IMR-90 (cell line): ENCODE measurements around the gene CDKAL1. TPM values are rescaled to one million over a fixed set of nuclear protein-coding genes. Genes with fewer than 3 reads are reported as not detected.

Source experiments
- ATAC-seq: fragments of 200-7000 bp; cut with Tn5 transposase; 2 replicates; pipeline ENCODE4 v1.9.1; 2020; ENCODE audit warnings: low read depth, mild to moderate bottlenecking, moderate library complexity
- Bru-seq: library from RNA; stranded (reverse); fragments of 400-500 nt; gene quantifications from one replicate; lab custom pipeline; 2021; lab: Mats Ljungman, UMichigan
- BruChase-seq, 2 experiments: library from RNA; stranded (reverse); fragments of 400-500 nt; gene quantifications; one replicate each; lab custom pipeline; 2021; lab: Mats Ljungman, UMichigan
- BruUV-seq: library from RNA; stranded (reverse); fragments of 400-500 nt; replicated peaks from 2 replicates; lab custom pipeline; 2021; lab: Mats Ljungman, UMichigan
- CTCF ChIA-PET: fragments of 300-600 bp; formaldehyde crosslinking; extraction: SDS; loops from one replicate; lab custom pipeline; 2021; ENCODE audit warnings: antibody characterized with exemption; lab: Yijun Ruan, JAX
- POLR2A ChIA-PET: fragments of 300-600 bp; sonication (Branson Sonifier 250); formaldehyde crosslinking; loops from one replicate; lab custom pipeline; 2022; ENCODE audit warnings: antibody characterized with exemption; ENCODE audit not compliant: unreplicated experiment; lab: Charles Lee
- DNase-seq: peaks from one replicate; pipeline ENCODE4 v3.0.0; 2013
- H2AFZ ChIP-seq: replicated peaks from 2 replicates; pipeline ENCODE3; 2013; ENCODE audit warnings: low read length, mild to moderate bottlenecking; ENCODE audit not compliant: poor library complexity
- H2AK5ac ChIP-seq: 2 replicates; pipeline ENCODE4 v1.6.1; 2013; ENCODE audit warnings: low read depth, low read length, inconsistent platforms
- H2AK9ac ChIP-seq: replicated peaks from 2 replicates; pipeline ENCODE3; 2013; ENCODE audit warnings: mild to moderate bottlenecking, low read depth, low read length, moderate library complexity; ENCODE audit not compliant: poor library complexity
- H2BK120ac ChIP-seq: 2 replicates; pipeline ENCODE4 v1.6.1; 2013; ENCODE audit warnings: low read depth, low read length, inconsistent platforms
- H2BK15ac ChIP-seq: 3 replicates; pipeline ENCODE4 v1.6.1; 2013; ENCODE audit warnings: low read depth, low read length, inconsistent platforms
- H2BK20ac ChIP-seq: 2 replicates; pipeline ENCODE4 v1.6.1; 2013; ENCODE audit warnings: low read depth, mild to moderate bottlenecking, inconsistent platforms, low read length, moderate library complexity
- H2BK5ac ChIP-seq: 2 replicates; pipeline ENCODE4 v1.6.1; 2013; ENCODE audit warnings: mild to moderate bottlenecking, low read depth, low read length, inconsistent platforms; ENCODE audit not compliant: poor library complexity, severe bottlenecking
- H3K14ac ChIP-seq: replicated peaks from 2 replicates; pipeline ENCODE4 v1.6.1; 2013; ENCODE audit warnings: low read depth, low read length, inconsistent platforms
- H3K18ac ChIP-seq: 2 replicates; pipeline ENCODE4 v1.6.1; 2013; ENCODE audit warnings: low read depth, low read length, control low read depth
- H3K23ac ChIP-seq: 2 replicates; pipeline ENCODE4 v1.6.1; 2013; ENCODE audit warnings: low read depth, low read length, inconsistent platforms
- H3K27ac ChIP-seq: 2 replicates; pipeline ENCODE4 v1.5.1; 2013; ENCODE audit warnings: mild to moderate bottlenecking, control low read depth, low read length; ENCODE audit not compliant: insufficient read depth
- H3K27me3 ChIP-seq: 2 replicates; pipeline ENCODE4 v1.6.1; 2013; ENCODE audit warnings: low read length; ENCODE audit not compliant: control insufficient read depth, insufficient read depth
- H3K36me3 ChIP-seq: 2 replicates; pipeline ENCODE4 v1.6.1; 2013; ENCODE audit warnings: low read length, mixed read lengths; ENCODE audit not compliant: control insufficient read depth, insufficient read depth
- H3K4ac ChIP-seq: 2 replicates; pipeline ENCODE4 v1.6.1; 2013; ENCODE audit warnings: low read depth, low read length, inconsistent platforms
- H3K4me1 ChIP-seq: 2 replicates; pipeline ENCODE4 v1.6.1; 2013; ENCODE audit warnings: low read length, mixed read lengths; ENCODE audit not compliant: control insufficient read depth, insufficient read depth
- H3K4me2 ChIP-seq: 2 replicates; pipeline ENCODE4 v1.6.1; 2013; ENCODE audit warnings: low read depth, mild to moderate bottlenecking, control low read depth, low read length, moderate library complexity
- H3K4me3 ChIP-seq: 2 replicates; pipeline ENCODE4 v1.5.1; 2013; ENCODE audit warnings: low read depth, mild to moderate bottlenecking, control low read depth, low read length, moderate library complexity; ENCODE audit not compliant: insufficient read depth
- H3K56ac ChIP-seq: 2 replicates; pipeline ENCODE4 v1.6.1; 2013; ENCODE audit warnings: low read length, inconsistent platforms; ENCODE audit not compliant: insufficient read depth; ENCODE audit errors: extremely low read depth
- H3K79me1 ChIP-seq, 2 experiments: 2 replicates each; pipeline ENCODE4 v1.6.1; 2013; ENCODE audit warnings: low read length in 2 of 2, inconsistent platforms in 1 of 2, low read depth in 1 of 2
- H3K9ac ChIP-seq: 2 replicates; pipeline ENCODE4 v1.6.1; 2013; ENCODE audit warnings: low read depth, low read length, control low read depth
- H3K9me1 ChIP-seq: 2 replicates; pipeline ENCODE4 v1.6.1; 2013; ENCODE audit warnings: low read length, inconsistent platforms; ENCODE audit not compliant: insufficient read depth
- H3K9me3 ChIP-seq: 2 replicates; pipeline ENCODE4 v1.6.1; 2013; ENCODE audit warnings: low read length; ENCODE audit not compliant: control insufficient read depth, insufficient read depth
- H4K20me1 ChIP-seq: 2 replicates; pipeline ENCODE4 v1.6.1; 2013; ENCODE audit warnings: low read length, inconsistent platforms; ENCODE audit not compliant: insufficient read depth
- H4K5ac ChIP-seq: 2 replicates; pipeline ENCODE4 v1.6.1; 2013; ENCODE audit warnings: mild to moderate bottlenecking, low read depth, low read length, control low read depth
- H4K8ac ChIP-seq, 2 experiments: 2 replicates each; pipeline ENCODE4 v1.6.1; 2013; ENCODE audit warnings: low read depth in 2 of 2, low read length in 2 of 2, control low read depth in 1 of 2, inconsistent platforms in 1 of 2
- H4K91ac ChIP-seq: 2 replicates; pipeline ENCODE4 v1.6.1; 2013; ENCODE audit warnings: low read depth, low read length, inconsistent platforms; ENCODE audit not compliant: insufficient read depth
- CEBPB ChIP-seq: IDR thresholded peaks from 2 replicates; pipeline ENCODE4 v1.6.1; 2012; ENCODE audit warnings: low read depth, low read length, improper control_type of control experiment
- CHD1 ChIP-seq: IDR thresholded peaks from 2 replicates; pipeline ENCODE4 v1.6.1; 2012; ENCODE audit warnings: low read depth, low read length, improper control_type of control experiment
- POLR2A ChIP-seq: IDR thresholded peaks from 2 replicates; pipeline ENCODE4 v1.6.1; 2012; ENCODE audit warnings: mild to moderate bottlenecking, low read depth, low read length
- SMC3 ChIP-seq: fragments of 150-350 bp; IDR thresholded peaks from 2 replicates; pipeline ENCODE4 v1.6.1; 2016; ENCODE audit warnings: low read depth, mild to moderate bottlenecking, antibody characterized with exemption, low read length, moderate library complexity
- WGBS, 2 experiments: methylation state at CpG; one replicate each; pipeline versions ENCODE4 v1.1.5 to v1.1.7; 2013; ENCODE audit warnings: missing lambda C conversion rate in 2 of 2; ENCODE audit not compliant: insufficient read length in 1 of 2; ENCODE audit errors: extremely low coverage in 2 of 2; 5-methylcytosine and 5-hydroxymethylcytosine counted together
- dilution Hi-C: fragments of 300-500 bp; cut with HindIII; formaldehyde crosslinking; loops from one replicate; pipeline ENCODE4 v1.14.3; 2018; ENCODE audit warnings: low sequenced_read_pairs; ENCODE audit not compliant: unreplicated experiment
- in situ Hi-C: fragments of 300-500 bp; cut with MboI; formaldehyde crosslinking; loops from 3 replicates; pipeline ENCODE4 v1.14.3; 2019; ENCODE audit warnings: low sequenced_read_pairs, inconsistent platforms, mixed read lengths
- intact Hi-C: fragments of 100-400 bp; cut with micrococcal nuclease; formaldehyde crosslinking; loops from 2 replicates; pipeline ENCODE4 v1.10.0; 2022
- long read RNA-seq: library from polyadenylated mRNA; unstranded; transcript quantifications from one replicate; pipeline ENCODE4 v2.0.0, GENCODE V29; 2021; ENCODE audit not compliant: unreplicated experiment
- polyA plus RNA-seq, 3 experiments: library from polyadenylated mRNA; depleted of rRNA; stranded (reverse); fragments of >200 nt; gene quantifications; 2 replicates each; pipeline ENCODE4 v1.2.3, GENCODE V29; 2012; ENCODE audit warnings: low replicate concordance in 1 of 3
- total RNA-seq: library from RNA; depleted of rRNA; stranded (reverse); fragments of >200 nt; gene quantifications from 2 replicates; pipeline ENCODE4 v1.2.3, GENCODE V29; 2012; rRNA removed
- TF ChIP-seq, protein P1 (sequence below): conservative IDR thresholded peaks from 2 replicates; pipeline ENCODE4 v1.5.1; 2012; ENCODE audit warnings: mild to moderate bottlenecking, low read depth, low read length, improper control_type of control experiment

CDKAL1 gene
- total RNA-seq (13.1 and 17.5 TPM in 2 replicates), polyA plus RNA-seq (2012; rRNA removed) (3.1 and 3.7 TPM in 2 replicates), Bru-seq, nascent RNA (percentile 64 among the genes with signal in this experiment), BruChase-seq, experiment 1, labeled RNA remaining after a 6-hour chase (percentile 54 among the genes with signal in this experiment), BruChase-seq, experiment 2, labeled RNA remaining after a 2-hour chase (percentile 55 among the genes with signal in this experiment)
- polyA plus RNA-seq (2012; cell fraction: cytosol; rRNA removed) = 0.79 and 1.1 TPM in 2 replicates
- 0.50 and 4.1 TPM in 2 replicates for polyA plus RNA-seq (2012; cell fraction: nucleus; rRNA removed; ENCODE audit: low replicate concordance)
- long read RNA-seq, partial matches to known transcripts = 2 of 10 reads
- long read RNA-seq, other reads (novel, unspliced or antisense) = 4 of 10 reads

DNA sequence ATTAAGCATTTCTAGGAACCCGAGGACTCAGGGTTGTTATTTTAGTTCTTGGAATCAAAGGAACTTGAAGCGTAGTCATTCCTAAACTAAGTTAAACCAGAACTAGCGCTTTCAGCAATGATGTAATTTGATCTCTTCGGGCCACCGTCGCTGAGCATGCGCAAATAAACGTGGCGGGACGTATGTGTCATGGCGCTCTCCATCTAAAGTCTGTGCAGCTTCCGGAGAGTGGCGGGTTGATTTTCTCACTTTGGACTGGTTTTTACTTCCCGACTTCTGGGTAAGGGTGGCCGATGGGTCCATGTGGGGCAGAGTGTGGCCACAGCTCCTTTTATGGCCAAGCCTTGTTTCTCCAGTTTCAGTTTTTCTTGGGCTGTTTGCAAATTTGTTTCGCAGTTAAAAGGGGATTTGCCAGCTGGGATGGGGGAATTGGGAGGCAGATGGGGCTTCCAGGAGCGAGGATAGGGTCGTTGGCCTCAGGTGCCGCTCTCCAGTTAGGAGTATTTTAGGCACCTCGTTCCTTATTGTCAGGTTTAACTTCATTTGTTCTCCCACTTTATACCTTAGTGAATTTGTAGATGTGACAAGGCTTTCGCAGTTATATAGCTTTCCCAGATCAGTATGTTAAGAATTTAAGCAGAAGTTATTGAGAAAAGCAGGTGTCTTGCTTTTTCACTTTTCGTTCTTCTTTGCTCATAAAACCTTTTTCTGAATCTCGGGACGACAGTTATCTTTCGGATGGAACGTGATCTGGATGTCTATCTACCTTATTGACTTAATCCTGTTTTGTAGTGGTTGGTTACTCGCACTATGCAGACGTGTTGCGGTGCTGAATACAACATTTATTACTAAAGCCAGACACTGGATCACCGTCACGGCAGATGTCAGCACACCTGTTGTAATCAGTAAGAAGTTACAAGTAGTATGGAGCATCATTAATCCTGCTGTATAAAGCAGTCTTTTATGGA, at the start of gene CDKAL1:
Gene CDKAL1, plus strand, starts transcription at position 163 of the 968 bp plus-strand sequence. CDS start 11,894 bp downstream, outside the sequence.
- Histone ChIP-seq H2BK20ac (no peak within 1 kb of the TSS), H3K4me1 (0 out of 2 replicates have a peak, but pooled peaks cover 1% of the 10 kb centered on the region), H2BK120ac (peak within 1 kb of the TSS; percentile 77), H4K20me1 (no peaks in the 10 kb centered on the region), H3K4me2 (peak within 1 kb of the TSS; percentile 100), H2AFZ (peak within 1 kb of the TSS; percentile 95), H3K9me1 (no peaks in the 10 kb centered on the region), H4K5ac (peak within 1 kb of the TSS; percentile 97), H3K27ac (peak within 1 kb of the TSS; percentile 92), H3K4me3 (peak within 1 kb of the TSS; percentile 73), H2AK5ac (no peak within 1 kb of the TSS), H3K9ac (peak within 1 kb of the TSS; percentile 97), H3K79me1 (peaks cover 9 to 19% of the 10 kb centered on the region in 2 experiments; a peak in 3 of 4 replicates), H2BK15ac (peak within 1 kb of the TSS; percentile 48; the same call in 1 of the 3 replicates), H3K4ac (peak within 1 kb of the TSS; percentile 93), H2BK5ac (peak within 1 kb of the TSS; percentile 82), H3K27me3 (no peaks in the 10 kb centered on the region), H3K36me3 (no peaks in the 10 kb centered on the region), H4K8ac (peak within 1 kb of the TSS; percentile 88 to 98), H3K9me3 (no peaks in the 10 kb centered on the region), H3K14ac (peak within 1 kb of the TSS; percentile 98), H3K56ac (peak within 1 kb of the TSS; percentile 96), H2AK9ac (peak within 1 kb of the TSS; percentile 75), H3K23ac (peak within 1 kb of the TSS; percentile 86), H4K91ac (peak within 1 kb of the TSS; percentile 88), H3K18ac (peak within 1 kb of the TSS; percentile 40; the same call in 1 of the 2 replicates)
- 0% methylated on average over 11 of the region's 31 CpGs; no CpG with 5 or more reads in 1 of the 2 experiments for WGBS, 2 experiments
- intact Hi-C loops = no loop called here
- BruUV-seq = TSS peak; percentile 71
- DNase-seq (peak; percentile 93), ATAC-seq (peak; percentile 95)
- ChIA-PET CTCF (interaction anchor here (1.2 kb wide), 1 partner anchor 16 kb away, joined by 3 read pairs; no protein-coding TSS in a partner anchor), POLR2A (no interaction called here)
- in situ Hi-C loops = loop anchor here (5.0 kb wide), 1 partner anchor 242 kb away; no protein-coding TSS in a partner anchor
- dilution Hi-C loops = no loop called here
- peak; percentile 33; the same call in 1 of the 2 replicates for TF ChIP-seq CEBPB
- no peak for TF ChIP-seq SMC3
- TF ChIP-seq POLR2A = peak; percentile 80
- TF ChIP-seq, protein P1, sequence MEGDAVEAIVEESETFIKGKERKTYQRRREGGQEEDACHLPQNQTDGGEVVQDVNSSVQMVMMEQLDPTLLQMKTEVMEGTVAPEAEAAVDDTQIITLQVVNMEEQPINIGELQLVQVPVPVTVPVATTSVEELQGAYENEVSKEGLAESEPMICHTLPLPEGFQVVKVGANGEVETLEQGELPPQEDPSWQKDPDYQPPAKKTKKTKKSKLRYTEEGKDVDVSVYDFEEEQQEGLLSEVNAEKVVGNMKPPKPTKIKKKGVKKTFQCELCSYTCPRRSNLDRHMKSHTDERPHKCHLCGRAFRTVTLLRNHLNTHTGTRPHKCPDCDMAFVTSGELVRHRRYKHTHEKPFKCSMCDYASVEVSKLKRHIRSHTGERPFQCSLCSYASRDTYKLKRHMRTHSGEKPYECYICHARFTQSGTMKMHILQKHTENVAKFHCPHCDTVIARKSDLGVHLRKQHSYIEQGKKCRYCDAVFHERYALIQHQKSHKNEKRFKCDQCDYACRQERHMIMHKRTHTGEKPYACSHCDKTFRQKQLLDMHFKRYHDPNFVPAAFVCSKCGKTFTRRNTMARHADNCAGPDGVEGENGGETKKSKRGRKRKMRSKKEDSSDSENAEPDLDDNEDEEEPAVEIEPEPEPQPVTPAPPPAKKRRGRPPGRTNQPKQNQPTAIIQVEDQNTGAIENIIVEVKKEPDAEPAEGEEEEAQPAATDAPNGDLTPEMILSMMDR = no peak
- no peak for TF ChIP-seq CHD1
